Fibroblast of lung (primary cell): ENCODE results near the gene PIGA. TPM values are rescaled to one million over a fixed set of nuclear protein-coding genes. Genes with fewer than 3 reads are reported as not detected.

ENCODE experiments used
- DNase-seq, 2 donors: peaks; one replicate each; pipeline versions ENCODE4 v3.0.0 to v3.0.0-alpha.2; 2010; ENCODE audit warnings: low read depth in 2 of 2
- H2AFZ ChIP-seq: 2 replicates; pipeline ENCODE4 v1.5.1; 2012; ENCODE audit warnings: low read length, control low read depth, inconsistent platforms
- H3K27ac ChIP-seq: 2 replicates; pipeline ENCODE4 v1.5.1; 2011; ENCODE audit warnings: low read length, control low read depth; ENCODE audit not compliant: insufficient read depth
- H3K27me3 ChIP-seq: 2 replicates; pipeline ENCODE4 v1.5.1; 2011; ENCODE audit warnings: mild to moderate bottlenecking, low read length; ENCODE audit not compliant: control insufficient read depth, insufficient read depth
- H3K36me3 ChIP-seq: 2 replicates; pipeline ENCODE4 v1.5.1; 2011; ENCODE audit warnings: low read length; ENCODE audit not compliant: control insufficient read depth, insufficient read depth
- H3K4me1 ChIP-seq: 2 replicates; pipeline ENCODE4 v1.5.1; 2011; ENCODE audit warnings: low read length; ENCODE audit not compliant: control insufficient read depth, insufficient read depth; ENCODE audit errors: extremely low read depth
- H3K4me2 ChIP-seq: 2 replicates; pipeline ENCODE4 v1.5.1; 2011; ENCODE audit warnings: low read length, control low read depth; ENCODE audit not compliant: insufficient read depth; ENCODE audit errors: extremely low read depth
- H3K4me3 ChIP-seq, 4 experiments: fragments of 200-600 bp in 1 of 4; sonication (generic) in 1 of 4; replicated peaks in 1 of 4; 2 replicates each; pipeline ENCODE4 v1.5.1; 2011 to 2016; ENCODE audit warnings: low read length in 4 of 4, low read depth in 3 of 4, mild to moderate bottlenecking in 3 of 4, control low read depth in 2 of 4, inconsistent platforms in 1 of 4, mixed read lengths in 1 of 4; ENCODE audit not compliant: insufficient read depth in 1 of 4; ENCODE audit errors: control extremely low read depth in 1 of 4
- H3K79me2 ChIP-seq: 2 replicates; pipeline ENCODE4 v1.5.1; 2012; ENCODE audit warnings: mild to moderate bottlenecking, low read length, inconsistent platforms; ENCODE audit not compliant: control insufficient read depth, insufficient read depth
- H3K9ac ChIP-seq: 2 replicates; pipeline ENCODE4 v1.5.1; 2011; ENCODE audit warnings: mild to moderate bottlenecking, low read length, control low read depth; ENCODE audit not compliant: insufficient read depth
- H3K9me3 ChIP-seq: 2 replicates; pipeline ENCODE4 v1.5.1; 2012; ENCODE audit warnings: low read depth, low read length; ENCODE audit not compliant: control insufficient read depth, insufficient read depth
- H4K20me1 ChIP-seq: 2 replicates; pipeline ENCODE4 v1.5.1; 2011; ENCODE audit warnings: low read length; ENCODE audit not compliant: control insufficient read depth, insufficient read depth; ENCODE audit errors: extremely low read depth
- CTCF ChIP-seq, 2 donors: IDR thresholded peaks in 1 of 2; conservative IDR thresholded peaks in 1 of 2; 1 replicate in 1 of 2; 2 replicates in 1 of 2; pipeline ENCODE4 v1.5.1; 2011 to 2012; ENCODE audit warnings: low read length in 2 of 2, control low read depth in 1 of 2, inconsistent platforms in 1 of 2, low read depth in 1 of 2, mild to moderate bottlenecking in 1 of 2
- EZH2 ChIP-seq: IDR thresholded peaks from 2 replicates; pipeline ENCODE4 v1.5.1; 2012; ENCODE audit warnings: low read length, control low read depth, mild to moderate bottlenecking; ENCODE audit errors: missing control alignments
- polyA plus RNA-seq, 2 donors: library from polyadenylated mRNA; depleted of rRNA in 1 of 2; stranded (reverse) in 1 of 2; unstranded in 1 of 2; fragments of >200 nt; gene quantifications; 2 replicates each; pipeline ENCODE4 v1.2.1, GENCODE V29; 2011 to 2012; ENCODE audit warnings: missing spikeins in 1 of 2
- total RNA-seq: library from RNA; depleted of rRNA; stranded (reverse); fragments of >200 nt; gene quantifications from 2 replicates; pipeline ENCODE4 v1.2.1, GENCODE V29; 2014

PIGA gene
- total and polyA plus RNA-seq, 2 donors (not counting 1 experiment from before 2014, with no cell fraction given), result 4.8 to 6.9 TPM

GRCh38 chrX:15298201-15298600 lies 37.1 kb downstream of the PIGA start:
- H3K27ac ChIP-seq, result no peak overlapping the region
- no peaks in the 10 kb centered on the region for H3K4me1 ChIP-seq
- H3K9me3 ChIP-seq, result no peaks in the 10 kb centered on the region
- no peaks in the 10 kb centered on the region for H3K36me3 ChIP-seq
- no peaks in the 10 kb centered on the region for H3K79me2 ChIP-seq
- TF ChIP-seq EZH2, result no peak
- no peak for TF ChIP-seq CTCF (conservative IDR thresholded peaks at IDR 0.05 in 1 of 2, IDR thresholded peaks at IDR 0.05 in 1 of 2; ENCODE audit: low read depth in 1 of 2, low read length in 2 of 2)
- H3K4me2 ChIP-seq, result no peak overlapping the region
- H2AFZ ChIP-seq, result no peak overlapping the region
- H3K27me3 ChIP-seq, result no peaks in the 10 kb centered on the region
- no peak overlapping the region for H3K4me3 ChIP-seq
- no peaks in the 10 kb centered on the region for H4K20me1 ChIP-seq
- DNase-seq, result no peak
- H3K9ac ChIP-seq, result no peak overlapping the region

DNA sequence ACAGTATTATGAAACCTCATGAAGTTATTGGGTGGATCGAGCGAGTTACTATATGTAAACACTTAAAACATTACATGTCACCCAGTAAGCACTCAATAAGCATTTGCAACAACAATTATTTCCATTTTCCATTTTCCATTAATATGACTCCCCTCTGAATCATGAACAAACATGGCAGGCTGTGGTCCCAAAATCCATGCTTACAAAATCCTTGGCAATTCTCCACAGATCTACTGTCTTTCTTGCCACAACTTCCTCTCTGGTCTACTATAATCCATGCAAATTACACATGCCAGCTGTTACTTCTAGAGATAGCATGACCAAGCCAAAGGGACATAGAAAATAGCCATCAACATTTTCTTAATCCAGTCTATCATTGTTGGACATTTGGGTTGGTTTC lies 41.9 kb downstream of the PIGA start:
- no peak overlapping the region for H3K9ac ChIP-seq
- H4K20me1 ChIP-seq, result no peaks in the 10 kb centered on the region
- H3K79me2 ChIP-seq, result no peaks in the 10 kb centered on the region
- H3K27ac ChIP-seq, result no peak overlapping the region
- no peak for DNase-seq
- no peaks in the 10 kb centered on the region for H3K36me3 ChIP-seq
- no peak overlapping the region for H2AFZ ChIP-seq
- no peaks in the 10 kb centered on the region for H3K27me3 ChIP-seq
- no peak overlapping the region for H3K4me2 ChIP-seq
- TF ChIP-seq CTCF (conservative IDR thresholded peaks at IDR 0.05 in 1 of 2, IDR thresholded peaks at IDR 0.05 in 1 of 2; ENCODE audit: low read depth in 1 of 2, low read length in 2 of 2) (no peak), EZH2 (no peak)
- no peak overlapping the region for H3K4me3 ChIP-seq
- H3K4me1 ChIP-seq, result no peaks in the 10 kb centered on the region
- no peaks in the 10 kb centered on the region for H3K9me3 ChIP-seq

DNA sequence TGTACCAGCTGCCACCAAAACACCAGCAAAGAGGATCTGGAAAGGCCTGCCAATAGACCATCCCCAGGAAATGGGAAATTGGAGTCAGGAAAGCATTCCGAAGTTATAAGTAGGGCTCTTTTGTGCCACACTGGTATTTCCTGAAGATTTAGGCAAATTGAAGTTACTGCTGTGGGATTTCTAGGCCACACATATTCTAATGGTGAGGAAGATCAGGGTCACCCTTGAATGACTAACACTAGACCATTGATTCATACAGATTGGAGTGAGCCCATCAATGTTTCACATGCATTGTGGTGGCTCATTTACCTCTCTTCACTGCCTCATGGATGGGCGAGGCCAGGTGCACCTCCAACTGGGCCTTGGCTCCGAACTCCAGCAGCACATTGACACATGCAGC lies 42.5 kb downstream of the PIGA start:
- no peak overlapping the region for H2AFZ ChIP-seq
- H3K4me2 ChIP-seq, result no peak overlapping the region
- no peak for DNase-seq
- no peaks in the 10 kb centered on the region for H4K20me1 ChIP-seq
- no peak overlapping the region for H3K9ac ChIP-seq
- no peak overlapping the region for H3K4me3 ChIP-seq
- no peaks in the 10 kb centered on the region for H3K79me2 ChIP-seq
- no peaks in the 10 kb centered on the region for H3K4me1 ChIP-seq
- H3K36me3 ChIP-seq, result no peaks in the 10 kb centered on the region
- H3K27me3 ChIP-seq, result no peaks in the 10 kb centered on the region
- H3K9me3 ChIP-seq, result no peaks in the 10 kb centered on the region
- no peak for TF ChIP-seq EZH2
- TF ChIP-seq CTCF (conservative IDR thresholded peaks at IDR 0.05 in 1 of 2, IDR thresholded peaks at IDR 0.05 in 1 of 2; ENCODE audit: low read depth in 1 of 2, low read length in 2 of 2), result no peak
- H3K27ac ChIP-seq, result no peak overlapping the region
